ENCODE measurements around the gene CXCR6. TPM values are rescaled to one million over a fixed set of nuclear protein-coding genes. Genes with fewer than 3 reads are reported as not detected.
A peak's percentile ranks its signal among the peaks of the same experiment; 100 is the strongest.

The CXCR6 gene
- total RNA-seq, 1 donor from 2014 or later, result 9.3 TPM

- DNase-seq (ENCODE audit: low spot score), result peak; percentile 58
- H3K4me3 Mint-ChIP-seq (ENCODE audit: low read depth), result peak overlapping the region; percentile 81
- H3K27ac Mint-ChIP-seq, result peak overlapping the region; percentile 98
- intact Hi-C loops (cut with micrococcal nuclease), result loop anchor here (5.0 kb wide), 1 partner anchor 286 kb away; no protein-coding TSS in a partner anchor
- no peaks in the 10 kb centered on the region for H3K27me3 Mint-ChIP-seq (ENCODE audit: low read depth)
- H3K4me1 Mint-ChIP-seq (ENCODE audit: low read depth), result peaks cover 74% of the 10 kb centered on the region
- H3K36me3 Mint-ChIP-seq (ENCODE audit: low read depth), result peaks cover 92% of the 10 kb centered on the region
- H3K9me3 Mint-ChIP-seq, result peaks cover 4% of the 10 kb centered on the region
Observed at GRCh38 chr3:45978006-45978761, 34.9 kb downstream of the CXCR6 start.

DNA sequence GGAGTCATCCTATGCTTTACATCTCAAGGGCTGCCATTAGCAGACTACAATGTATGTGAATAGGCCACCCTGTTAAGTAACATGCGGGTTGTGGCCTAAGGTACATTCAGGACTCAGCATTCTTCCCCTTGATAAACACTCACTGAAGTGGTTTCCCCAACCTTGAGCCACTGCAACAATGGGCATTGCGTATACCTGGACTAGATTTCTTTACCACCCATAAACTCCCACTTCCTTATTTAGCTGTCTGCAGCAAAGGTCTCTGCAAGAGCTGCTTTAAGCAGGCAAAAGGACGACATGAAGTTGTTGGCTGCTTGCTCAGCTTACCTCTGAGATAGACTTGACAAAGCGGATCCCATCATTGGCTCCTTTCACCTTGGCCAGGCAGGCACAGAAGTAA lies 36.1 kb downstream of the CXCR6 start:
- peaks cover 66% of the 10 kb centered on the region for H3K4me1 Mint-ChIP-seq (ENCODE audit: low read depth)
- H3K27me3 Mint-ChIP-seq (ENCODE audit: low read depth), result no peaks in the 10 kb centered on the region
- H3K36me3 Mint-ChIP-seq (ENCODE audit: low read depth), result peaks cover 92% of the 10 kb centered on the region
- DNase-seq (ENCODE audit: low spot score), result no peak
- peaks cover 4% of the 10 kb centered on the region for H3K9me3 Mint-ChIP-seq
- peak overlapping the region; percentile 70 for H3K27ac Mint-ChIP-seq
- peak overlapping the region; percentile 42 for H3K4me3 Mint-ChIP-seq (ENCODE audit: low read depth)
- intact Hi-C loops (cut with micrococcal nuclease), result loop anchor here (5.0 kb wide), 1 partner anchor 287 kb away; no protein-coding TSS in a partner anchor

GRCh38 chr3:45980229-45980813 lies 37.1 kb downstream of the CXCR6 start:
- DNase-seq (ENCODE audit: low spot score), result no peak
- H3K4me1 Mint-ChIP-seq (ENCODE audit: low read depth), result peaks cover 63% of the 10 kb centered on the region
- intact Hi-C loops (cut with micrococcal nuclease), result loop anchor here (1.0 to 2.0 kb wide), 3 partner anchors 8 to 85 kb away; no protein-coding TSS in a partner anchor
- peak overlapping the region; percentile 70 for H3K27ac Mint-ChIP-seq
- H3K36me3 Mint-ChIP-seq (ENCODE audit: low read depth), result peaks cover 91% of the 10 kb centered on the region
- peaks cover 4% of the 10 kb centered on the region for H3K9me3 Mint-ChIP-seq
- H3K27me3 Mint-ChIP-seq (ENCODE audit: low read depth), result no peaks in the 10 kb centered on the region
- peak overlapping the region; percentile 39 for H3K4me3 Mint-ChIP-seq (ENCODE audit: low read depth)

- intact Hi-C loops (cut with micrococcal nuclease), result loop anchor here (1.0 to 2.0 kb wide), 6 partner anchors 7 to 84 kb away; partner anchors contain the start of gene CXCR6
- Mint-ChIP-seq H3K4me3 (ENCODE audit: low read depth) (peak overlapping the region; percentile 60), H3K4me1 (ENCODE audit: low read depth) (peaks cover 63% of the 10 kb centered on the region), H3K36me3 (ENCODE audit: low read depth) (peaks cover 86% of the 10 kb centered on the region), H3K27me3 (ENCODE audit: low read depth) (no peaks in the 10 kb centered on the region), H3K27ac (peak overlapping the region; percentile 91), H3K9me3 (peaks cover 4% of the 10 kb centered on the region)
- DNase-seq (ENCODE audit: low spot score), result no peak
Observed at GRCh38 chr3:45980819-45981218, 37.6 kb downstream of the CXCR6 start.

DNA sequence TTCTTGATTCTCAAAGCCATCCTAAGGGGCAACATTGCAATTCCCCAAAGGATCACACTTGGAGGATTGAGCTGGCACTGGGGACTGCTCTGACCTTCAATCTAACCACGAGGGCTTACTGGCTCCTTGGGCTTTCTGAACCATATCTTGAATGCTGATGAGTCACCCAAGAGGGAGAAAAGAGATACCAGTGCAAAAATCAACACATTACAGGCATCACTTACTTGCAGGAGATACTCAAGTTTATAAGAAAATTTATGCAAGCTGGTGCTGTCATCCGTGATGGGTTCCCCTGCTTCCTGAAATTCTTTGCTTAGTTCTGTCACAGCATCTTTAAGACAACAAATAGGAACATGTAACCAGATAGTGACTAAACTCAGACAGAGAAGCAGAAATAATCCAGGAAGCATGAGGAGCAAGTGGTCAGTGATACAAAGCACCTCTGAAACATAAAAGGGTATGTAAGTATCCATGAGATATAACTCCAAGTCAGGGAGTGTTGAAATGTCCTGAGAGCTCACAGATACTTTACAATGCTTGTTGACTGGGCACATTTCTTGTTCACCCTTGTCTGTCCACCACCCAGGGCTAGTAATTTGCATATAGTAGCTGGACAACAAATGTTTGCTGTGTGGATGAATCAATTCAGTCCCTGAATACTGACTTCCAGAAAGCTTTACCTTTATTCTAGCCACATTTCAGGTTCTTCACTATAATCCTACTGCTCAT lies 38.2 kb downstream of the CXCR6 start:
- peak overlapping the region; percentile 60 for H3K4me3 Mint-ChIP-seq (ENCODE audit: low read depth)
- H3K27me3 Mint-ChIP-seq (ENCODE audit: low read depth), result no peaks in the 10 kb centered on the region
- intact Hi-C loops (cut with micrococcal nuclease), result loop anchor here (1.0 to 2.0 kb wide), 4 partner anchors 12 to 38 kb away; partner anchors contain the start of gene CXCR6
- no peak for DNase-seq (ENCODE audit: low spot score)
- H3K27ac Mint-ChIP-seq, result peak overlapping the region; percentile 91
- H3K9me3 Mint-ChIP-seq, result peaks cover 4% of the 10 kb centered on the region
- peaks cover 81% of the 10 kb centered on the region for H3K36me3 Mint-ChIP-seq (ENCODE audit: low read depth)
- peaks cover 60% of the 10 kb centered on the region for H3K4me1 Mint-ChIP-seq (ENCODE audit: low read depth)

- Mint-ChIP-seq H3K27ac (no peak overlapping the region), H3K36me3 (ENCODE audit: low read depth) (peaks cover 77% of the 10 kb centered on the region), H3K4me3 (ENCODE audit: low read depth) (no peak overlapping the region), H3K9me3 (no peaks in the 10 kb centered on the region), H3K4me1 (ENCODE audit: low read depth) (peaks cover 60% of the 10 kb centered on the region), H3K27me3 (ENCODE audit: low read depth) (no peaks in the 10 kb centered on the region)
- DNase-seq (ENCODE audit: low spot score), result no peak
- intact Hi-C loops (cut with micrococcal nuclease), result no loop called here
Observed at GRCh38 chr3:45983770-45984169, 40.5 kb downstream of the CXCR6 start.

GRCh38 chr3:45984331-45985312 lies 41.4 kb downstream of the CXCR6 start:
- no peak overlapping the region for H3K4me3 Mint-ChIP-seq (ENCODE audit: low read depth)
- peak overlapping the region; percentile 22 for H3K27ac Mint-ChIP-seq
- DNase-seq (ENCODE audit: low spot score), result no peak
- peaks cover 61% of the 10 kb centered on the region for H3K4me1 Mint-ChIP-seq (ENCODE audit: low read depth)
- no peaks in the 10 kb centered on the region for H3K9me3 Mint-ChIP-seq
- H3K36me3 Mint-ChIP-seq (ENCODE audit: low read depth), result peaks cover 75% of the 10 kb centered on the region
- no peaks in the 10 kb centered on the region for H3K27me3 Mint-ChIP-seq (ENCODE audit: low read depth)
- intact Hi-C loops (cut with micrococcal nuclease), result no loop called here

- peaks cover 62% of the 10 kb centered on the region for H3K4me1 Mint-ChIP-seq (ENCODE audit: low read depth)
Observed at GRCh38 chr3:45985532-45986302, 42.5 kb downstream of the CXCR6 start.

DNA sequence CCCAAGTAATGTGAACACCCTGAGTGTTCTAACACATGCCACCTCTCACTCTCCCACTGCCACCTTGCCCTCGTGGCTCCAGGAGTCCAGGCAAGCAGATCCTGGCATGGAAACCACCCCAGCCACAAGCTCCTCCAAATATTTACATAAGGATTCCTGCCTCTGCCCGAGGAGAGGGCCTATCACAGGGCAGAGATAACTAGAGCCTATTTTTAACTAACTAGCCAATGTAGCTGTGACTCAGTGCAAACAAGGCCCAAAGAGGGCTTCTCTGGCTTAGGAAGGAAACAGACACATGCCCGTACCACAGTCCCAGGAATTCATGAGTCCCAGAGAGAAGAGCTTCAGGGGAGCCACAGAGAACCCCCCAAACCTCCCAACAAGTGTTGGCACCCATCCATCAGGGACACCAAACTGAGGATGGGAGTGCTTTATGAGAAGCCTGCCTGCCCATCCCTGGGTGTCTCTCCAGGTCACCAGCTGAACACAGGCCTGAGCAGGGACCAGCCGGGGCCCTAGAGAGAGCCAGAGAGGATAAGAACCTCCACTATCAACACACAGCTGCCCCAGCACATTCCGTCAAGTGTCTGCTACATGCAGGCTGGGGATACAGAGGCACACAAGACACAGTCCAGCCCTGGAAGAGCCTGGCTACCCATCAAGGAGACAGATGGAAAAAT lies 43.2 kb downstream of the CXCR6 start:
- Mint-ChIP-seq H3K27ac (peak overlapping the region; percentile 44), H3K27me3 (ENCODE audit: low read depth) (no peaks in the 10 kb centered on the region), H3K4me3 (ENCODE audit: low read depth) (no peak overlapping the region), H3K36me3 (ENCODE audit: low read depth) (peaks cover 73% of the 10 kb centered on the region), H3K4me1 (ENCODE audit: low read depth) (peaks cover 59% of the 10 kb centered on the region), H3K9me3 (no peaks in the 10 kb centered on the region)
- intact Hi-C loops (cut with micrococcal nuclease), result no loop called here
- DNase-seq (ENCODE audit: low spot score), result no peak

More at GRCh38 chr3:45985532-45986302, 42.5 kb downstream of the CXCR6 start:
- H3K9me3 Mint-ChIP-seq, result no peaks in the 10 kb centered on the region
- H3K27ac Mint-ChIP-seq, result peak overlapping the region; percentile 44
- no peak for DNase-seq (ENCODE audit: low spot score)
- H3K36me3 Mint-ChIP-seq (ENCODE audit: low read depth), result peaks cover 75% of the 10 kb centered on the region
- intact Hi-C loops (cut with micrococcal nuclease), result no loop called here
- H3K4me3 Mint-ChIP-seq (ENCODE audit: low read depth), result no peak overlapping the region
- H3K27me3 Mint-ChIP-seq (ENCODE audit: low read depth), result no peaks in the 10 kb centered on the region

- H3K27ac Mint-ChIP-seq, result peak overlapping the region; percentile 76
- no peak for DNase-seq (ENCODE audit: low spot score)
- intact Hi-C loops (cut with micrococcal nuclease), result loop anchor here (1.0 kb wide), 1 partner anchor 7 kb away; no protein-coding TSS in a partner anchor
- peaks cover 66% of the 10 kb centered on the region for H3K4me1 Mint-ChIP-seq (ENCODE audit: low read depth)
- peaks cover 73% of the 10 kb centered on the region for H3K36me3 Mint-ChIP-seq (ENCODE audit: low read depth)
- H3K4me3 Mint-ChIP-seq (ENCODE audit: low read depth), result no peak overlapping the region
- no peaks in the 10 kb centered on the region for H3K27me3 Mint-ChIP-seq (ENCODE audit: low read depth)
- H3K9me3 Mint-ChIP-seq, result no peaks in the 10 kb centered on the region
Observed at GRCh38 chr3:45987368-45988291, 44.4 kb downstream of the CXCR6 start.
